Endodermal cell (in vitro differentiated cells): ENCODE results near the gene ZNF160. TPM values are rescaled to one million over a fixed set of nuclear protein-coding genes. Genes with fewer than 3 reads are reported as not detected.
A peak's percentile ranks its signal among the peaks of the same experiment; 100 is the strongest.

Source experiments
- DNase-seq: peaks from one replicate; pipeline ENCODE4 v3.0.0-alpha.2; 2017
- H3K27ac ChIP-seq: 2 replicates; pipeline ENCODE4 v1.5.1; 2013; ENCODE audit warnings: mild to moderate bottlenecking, low read depth, low read length, moderate library complexity
- H3K27me3 ChIP-seq: 2 replicates; pipeline ENCODE4 v1.6.1; 2013; ENCODE audit warnings: mild to moderate bottlenecking, low read length, moderate library complexity; ENCODE audit not compliant: insufficient read depth, control insufficient read depth, poor library complexity, severe bottlenecking
- H3K36me3 ChIP-seq: 2 replicates; pipeline ENCODE4 v1.7.0; 2013; ENCODE audit warnings: mild to moderate bottlenecking, low read length, moderate library complexity; ENCODE audit not compliant: control insufficient read depth, insufficient read depth
- H3K4me1 ChIP-seq: one replicate; pipeline ENCODE4 v1.7.0; 2013; ENCODE audit warnings: low read length; ENCODE audit not compliant: control insufficient read depth, insufficient read depth
- H3K4me3 ChIP-seq: 2 replicates; pipeline ENCODE4 v1.5.1; 2013; ENCODE audit warnings: mild to moderate bottlenecking, low read length, moderate library complexity
- H3K9ac ChIP-seq: 2 replicates; pipeline ENCODE4 v1.6.1; 2013; ENCODE audit warnings: mild to moderate bottlenecking, low read length, moderate library complexity; ENCODE audit not compliant: poor library complexity, severe bottlenecking; ENCODE audit errors: extremely low read depth
- H3K9me3 ChIP-seq: 2 replicates; pipeline ENCODE4 v1.6.1; 2013; ENCODE audit warnings: mild to moderate bottlenecking, low read length, moderate library complexity; ENCODE audit not compliant: control insufficient read depth
- H3K27ac Mint-ChIP-seq: 2 replicates; pipeline ENCODE4 v1.8.0; 2020; ENCODE audit warnings: mixed read lengths
- H3K27me3 Mint-ChIP-seq: 2 replicates; pipeline ENCODE4 v1.8.0; 2021; ENCODE audit warnings: mild to moderate bottlenecking, mixed read lengths; ENCODE audit not compliant: insufficient read depth
- H3K36me3 Mint-ChIP-seq: 2 replicates; pipeline ENCODE4 v1.8.0; 2020; ENCODE audit warnings: low read depth, mixed read lengths
- H3K4me1 Mint-ChIP-seq: 2 replicates; pipeline ENCODE4 v1.8.0; 2020; ENCODE audit warnings: mixed read lengths
- H3K4me3 Mint-ChIP-seq: 2 replicates; pipeline ENCODE4 v1.8.0; 2020; ENCODE audit warnings: mild to moderate bottlenecking, moderate library complexity, mixed read lengths
- H3K9me3 Mint-ChIP-seq: 2 replicates; pipeline ENCODE4 v1.8.0; 2020; ENCODE audit warnings: mild to moderate bottlenecking, mixed read lengths
- WGBS, 2 experiments: methylation state at CpG; one replicate each; pipeline versions ENCODE4 v1.1.5 to v1.1.7; 2013; ENCODE audit warnings: missing lambda C conversion rate in 2 of 2, mixed read lengths in 1 of 2; ENCODE audit not compliant: insufficient coverage in 1 of 2, insufficient read length in 1 of 2; 5-methylcytosine and 5-hydroxymethylcytosine counted together
- long read RNA-seq, 4 experiments: library from polyadenylated mRNA in 2 of 4; library from RNA in 1 of 4; library from capped mRNA in 1 of 4; stranded (forward) in 3 of 4; unstranded in 1 of 4; transcript quantifications; one replicate each; pipeline ENCODE4 v2.0.0, GENCODE V29; 2020 to 2021; ENCODE audit warnings: inconsistent platforms in 1 of 4
- polyA plus RNA-seq, 2 experiments: library from polyadenylated mRNA; stranded (reverse); fragments of 50-300 nt; gene quantifications; one replicate each; pipeline ENCODE4 v1.2.3, GENCODE V29; 2013
- total RNA-seq, 2 donors: library from RNA; stranded (reverse); fragmentation: NEBNext Ultra II Directional in 1 of 2; extraction: Animal tissue kit (Norgen Biotek cat#: 25700) in 1 of 2; gene quantifications; 2 replicates in 1 of 2; 3 replicates in 1 of 2; pipeline ENCODE4 v1.2.1, GENCODE V29; 2021
- TF ChIP-seq, protein P1 (sequence below): fragments of 200-600 bp; sonication (generic); conservative IDR thresholded peaks from 2 replicates; pipeline ENCODE4 v1.5.0; 2021; ENCODE audit warnings: antibody characterized with exemption, mild to moderate bottlenecking

ZNF160 gene
- 10 to 100 TPM; 51.7 to 78.3 TPM for total RNA-seq
- polyA plus RNA-seq (2013, experiment 1 of 2) = 33.4 TPM
- polyA plus RNA-seq (2013, experiment 2 of 2) = 33.4 TPM
- long read RNA-seq, experiment 1, full-length matches to known transcripts = 1 of 9 reads
- long read RNA-seq, experiment 1, partial matches to known transcripts = 0 of 9 reads
- long read RNA-seq, experiment 1, other reads (novel, unspliced or antisense) = 8 of 9 reads
- long read RNA-seq, experiment 2, full-length matches to known transcripts = 11 of 106 reads
- long read RNA-seq, experiment 2, partial matches to known transcripts = 2 of 106 reads
- long read RNA-seq, experiment 2, other reads (novel, unspliced or antisense) = 93 of 106 reads
- long read RNA-seq, experiment 3, full-length matches to known transcripts = 18 of 78 reads
- long read RNA-seq, experiment 3, partial matches to known transcripts = 0 of 78 reads
- long read RNA-seq, experiment 3, other reads (novel, unspliced or antisense) = 60 of 78 reads
- long read RNA-seq, experiment 4, partial matches to known transcripts = 2 of 8 reads
- long read RNA-seq, experiment 4, other reads (novel, unspliced or antisense) = 4 of 8 reads

DNA sequence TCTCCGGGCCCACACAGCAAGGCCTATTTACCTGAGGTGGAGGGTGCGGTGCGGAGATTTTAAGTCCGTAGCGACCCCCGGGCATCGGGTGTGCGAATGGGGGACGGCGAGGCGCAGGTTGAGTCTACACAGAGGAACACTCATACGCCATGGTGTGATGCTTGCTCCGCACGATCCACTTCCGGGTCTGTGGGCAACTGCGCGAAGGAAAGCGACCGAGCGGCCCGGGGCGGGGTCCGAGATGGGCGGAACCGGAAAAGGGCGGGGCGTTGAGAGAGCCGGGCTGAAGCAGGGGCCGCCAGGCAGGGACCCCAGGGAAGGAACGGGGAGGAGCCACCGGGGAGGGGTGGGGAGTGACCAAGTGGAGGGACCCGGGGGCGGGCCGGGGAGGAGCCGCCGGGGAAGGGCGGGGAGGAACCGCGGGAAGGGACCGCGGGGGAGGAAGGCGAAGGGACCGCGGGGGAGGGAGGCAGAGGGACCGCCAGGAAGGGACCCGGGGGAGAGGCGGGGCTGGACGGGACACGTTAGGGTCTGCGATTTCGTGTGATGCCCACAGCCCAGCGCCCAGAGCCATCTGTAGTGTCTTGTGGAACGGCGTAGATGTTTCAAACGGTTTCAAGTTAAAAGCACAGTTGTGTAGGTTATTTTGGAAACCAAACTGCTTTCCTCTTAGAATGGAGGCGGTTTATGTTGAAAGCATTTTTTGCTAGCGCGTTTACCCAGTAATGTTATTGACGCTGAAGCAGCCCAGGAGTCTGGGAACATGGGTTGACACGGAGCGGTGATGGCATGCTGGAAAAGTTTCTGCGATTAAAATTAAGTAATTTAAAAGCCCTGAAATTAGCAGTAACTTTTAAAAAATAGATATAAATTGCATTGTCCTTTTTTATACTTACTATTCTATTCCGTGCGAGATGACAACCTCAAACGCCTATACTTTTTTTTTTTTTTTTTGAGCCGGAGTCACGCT is at the start of gene ZNF160:
TSS of gene ZNF160 (minus strand) at position 189 of the 970 bp plus-strand sequence. CDS start 17,146 bp downstream, outside the sequence.
- Mint-ChIP-seq H3K36me3 (peaks cover 23% of the 10 kb centered on the region), H3K27me3 (peaks cover 6% of the 10 kb centered on the region)
- peak within 1 kb of the TSS; percentile 45 for H3K27ac ChIP-seq

DNA sequence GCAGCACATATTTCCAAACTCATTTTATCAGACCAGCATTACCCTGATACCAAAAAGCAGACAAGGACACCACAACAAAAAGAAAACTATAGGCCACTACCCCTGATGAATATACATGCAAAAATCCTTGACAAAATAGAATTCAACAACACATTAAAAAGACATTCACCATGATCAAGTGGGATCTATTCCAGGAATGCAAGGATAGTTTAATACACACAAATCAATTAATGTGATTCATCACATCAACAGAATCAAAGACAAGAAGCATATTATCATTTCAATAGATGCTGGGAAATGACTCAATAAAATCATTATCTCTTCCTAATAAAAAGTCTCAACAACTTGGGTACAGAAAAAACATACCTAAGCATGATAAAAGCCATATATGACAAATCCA is 44.4 kb upstream of the ZNF160 start:
- Histone ChIP-seq H3K4me3 (peak overlapping the region; percentile 2), H3K27ac (no peak overlapping the region), H3K9ac (no peak overlapping the region), H3K9me3 (peaks cover 70% of the 10 kb centered on the region), H3K4me1 (no peaks in the 10 kb centered on the region), H3K27me3 (no peaks in the 10 kb centered on the region), H3K36me3 (peaks cover 84% of the 10 kb centered on the region)
- Mint-ChIP-seq H3K4me1 (no peaks in the 10 kb centered on the region), H3K36me3 (peaks cover 90% of the 10 kb centered on the region), H3K27ac (no peak overlapping the region), H3K9me3 (peaks cover 70% of the 10 kb centered on the region), H3K27me3 (no peaks in the 10 kb centered on the region), H3K4me3 (no peak overlapping the region)
- DNase-seq = no peak
- TF ChIP-seq, protein P1, sequence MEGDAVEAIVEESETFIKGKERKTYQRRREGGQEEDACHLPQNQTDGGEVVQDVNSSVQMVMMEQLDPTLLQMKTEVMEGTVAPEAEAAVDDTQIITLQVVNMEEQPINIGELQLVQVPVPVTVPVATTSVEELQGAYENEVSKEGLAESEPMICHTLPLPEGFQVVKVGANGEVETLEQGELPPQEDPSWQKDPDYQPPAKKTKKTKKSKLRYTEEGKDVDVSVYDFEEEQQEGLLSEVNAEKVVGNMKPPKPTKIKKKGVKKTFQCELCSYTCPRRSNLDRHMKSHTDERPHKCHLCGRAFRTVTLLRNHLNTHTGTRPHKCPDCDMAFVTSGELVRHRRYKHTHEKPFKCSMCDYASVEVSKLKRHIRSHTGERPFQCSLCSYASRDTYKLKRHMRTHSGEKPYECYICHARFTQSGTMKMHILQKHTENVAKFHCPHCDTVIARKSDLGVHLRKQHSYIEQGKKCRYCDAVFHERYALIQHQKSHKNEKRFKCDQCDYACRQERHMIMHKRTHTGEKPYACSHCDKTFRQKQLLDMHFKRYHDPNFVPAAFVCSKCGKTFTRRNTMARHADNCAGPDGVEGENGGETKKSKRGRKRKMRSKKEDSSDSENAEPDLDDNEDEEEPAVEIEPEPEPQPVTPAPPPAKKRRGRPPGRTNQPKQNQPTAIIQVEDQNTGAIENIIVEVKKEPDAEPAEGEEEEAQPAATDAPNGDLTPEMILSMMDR = no peak

More for the DNA sequence above, at the start of gene ZNF160:
- H3K9me3 Mint-ChIP-seq = no peaks in the 10 kb centered on the region
- no peaks in the 10 kb centered on the region for H3K27me3 ChIP-seq
- no peaks in the 10 kb centered on the region for H3K4me1 ChIP-seq
- peak within 1 kb of the TSS; percentile 96 for H3K4me3 ChIP-seq
- H3K27ac Mint-ChIP-seq = peak within 1 kb of the TSS; percentile 85
- H3K4me1 Mint-ChIP-seq = peaks cover 9% of the 10 kb centered on the region
- H3K9me3 ChIP-seq = no peaks in the 10 kb centered on the region
- peak within 1 kb of the TSS; percentile 88 for H3K9ac ChIP-seq
- TF ChIP-seq, protein P1 = no peak
- peak; percentile 99 for DNase-seq
- peak within 1 kb of the TSS; percentile 90 for H3K4me3 Mint-ChIP-seq
- WGBS, 2 experiments = 5 to 9% methylated on average over 28 to 66 of the region's 67 CpGs
- H3K36me3 ChIP-seq = peaks cover 16% of the 10 kb centered on the region

DNA sequence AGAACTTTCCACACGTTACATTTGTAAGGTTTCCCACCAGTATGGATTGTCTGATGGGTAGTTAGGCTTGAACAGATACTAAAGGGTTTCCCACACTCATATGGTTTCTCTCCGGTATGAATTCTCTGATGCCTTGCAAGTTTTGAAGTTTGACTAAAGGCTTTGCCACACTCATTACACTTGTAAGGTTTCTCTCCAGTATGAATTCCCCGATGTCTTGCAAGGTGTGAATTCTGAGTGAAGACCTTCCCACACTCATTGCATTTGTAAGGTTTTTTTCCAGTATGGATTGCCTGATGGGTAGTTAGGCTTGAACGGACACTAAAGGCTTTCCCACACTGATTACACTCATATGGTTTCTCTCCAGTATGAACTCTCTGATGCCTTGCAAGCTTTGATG is 37.1 kb upstream of the ZNF160 start:
- TF ChIP-seq, protein P1 = no peak
- Mint-ChIP-seq H3K27ac (no peak overlapping the region), H3K36me3 (peaks cover 66% of the 10 kb centered on the region), H3K4me1 (no peaks in the 10 kb centered on the region), H3K27me3 (no peaks in the 10 kb centered on the region), H3K9me3 (peaks cover 78% of the 10 kb centered on the region), H3K4me3 (no peak overlapping the region)
- Histone ChIP-seq H3K4me1 (no peaks in the 10 kb centered on the region), H3K9me3 (peaks cover 68% of the 10 kb centered on the region), H3K27ac (no peak overlapping the region), H3K27me3 (no peaks in the 10 kb centered on the region), H3K9ac (no peak overlapping the region), H3K36me3 (peaks cover 54% of the 10 kb centered on the region), H3K4me3 (peak overlapping the region; percentile 64)
- DNase-seq = no peak
- 96 to 100% methylated on average over 3 to 4 of the region's 4 CpGs for WGBS, 2 experiments
